Neural progenitor cell (in vitro differentiated cells): ENCODE measurements around the gene MAP2K7.

Experiments used
- CTCF ChIP-seq: fragments of 200-600 bp; sonication (generic); IDR thresholded peaks from 2 replicates; pipeline ENCODE4 v1.5.1; 2017; ENCODE audit warnings: antibody characterized with exemption, mild to moderate bottlenecking
- EZH2phosphoT487 ChIP-seq: fragments of 200-600 bp; sonication (generic); IDR thresholded peaks from 2 replicates; pipeline ENCODE4 v1.6.1; 2017; ENCODE audit warnings: antibody characterized with exemption

GRCh38 chr19:7913652-7914051 lies 10.0 kb downstream of the MAP2K7 start:
- TF ChIP-seq CTCF (no peak), EZH2phosphoT487 (no peak)
